ENCODE measurements around the gene STX17.

GRCh38 chr9:99885747-99886146, 20.7 kb upstream of the STX17 start:
- TF ChIP-seq CTCF (conservative IDR thresholded peaks at IDR 0.05; ENCODE audit: low read length) (no peak), EZH2phosphoT487 (IDR thresholded peaks at IDR 0.05; ENCODE audit: borderline replicate concordance) (no peak)

Measured in Loucy (cell line).